Endometrial microvascular endothelial cells (primary cell): ENCODE results near the gene USF1. TPM values are rescaled to one million over a fixed set of nuclear protein-coding genes. Genes with fewer than 3 reads are reported as not detected.
"Not testable (repeated sequence)": the region's sequence is repeated elsewhere in the genome, so short reads cannot be mapped to it uniquely, and the experiment has no call there.

ENCODE experiments used
- in situ Hi-C: cut with HindIII; loops from 2 replicates; pipeline ENCODE4 v1.10.0; 2017; ENCODE audit warnings: low sequenced_read_pairs, low pct_unique_long_range_greater_than_20kb; ENCODE audit errors: inconsistent ontology term
- total RNA-seq: library from RNA; depleted of rRNA; stranded (reverse); fragments of >200 nt; gene quantifications from one replicate; pipeline ENCODE4 v1.2.3, GENCODE V29; 2015; ENCODE audit errors: inconsistent ontology term

Gene USF1
- total RNA-seq, 1 donor from 2014 or later, result 119 TPM

GRCh38 chr1:161026954-161027353 lies 18.8 kb downstream of the USF1 start:
- in situ Hi-C loops, result not testable (repeated sequence)

- in situ Hi-C loops, result not testable (repeated sequence)
Measured at GRCh38 chr1:161022432-161022831, 23.3 kb downstream of the USF1 start.

DNA sequence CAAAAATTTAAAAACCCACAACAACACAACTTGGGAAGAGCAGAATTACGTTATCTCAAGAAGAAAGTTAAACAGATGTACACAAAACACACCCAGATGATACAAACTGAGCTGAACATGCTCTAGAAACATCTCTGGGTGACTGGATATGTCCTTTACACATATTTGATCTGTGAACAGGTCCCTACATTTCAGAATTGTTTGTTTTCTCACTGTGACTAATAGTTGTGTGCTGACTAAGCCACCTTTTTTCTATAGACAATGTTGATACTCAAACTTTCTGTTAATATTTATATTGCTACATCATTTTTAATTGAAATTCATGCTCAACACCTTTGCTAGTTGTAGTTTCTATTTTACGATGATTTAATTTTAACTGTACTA lies 23.8 kb downstream of the USF1 start:
- in situ Hi-C loops, result no loop called here

DNA sequence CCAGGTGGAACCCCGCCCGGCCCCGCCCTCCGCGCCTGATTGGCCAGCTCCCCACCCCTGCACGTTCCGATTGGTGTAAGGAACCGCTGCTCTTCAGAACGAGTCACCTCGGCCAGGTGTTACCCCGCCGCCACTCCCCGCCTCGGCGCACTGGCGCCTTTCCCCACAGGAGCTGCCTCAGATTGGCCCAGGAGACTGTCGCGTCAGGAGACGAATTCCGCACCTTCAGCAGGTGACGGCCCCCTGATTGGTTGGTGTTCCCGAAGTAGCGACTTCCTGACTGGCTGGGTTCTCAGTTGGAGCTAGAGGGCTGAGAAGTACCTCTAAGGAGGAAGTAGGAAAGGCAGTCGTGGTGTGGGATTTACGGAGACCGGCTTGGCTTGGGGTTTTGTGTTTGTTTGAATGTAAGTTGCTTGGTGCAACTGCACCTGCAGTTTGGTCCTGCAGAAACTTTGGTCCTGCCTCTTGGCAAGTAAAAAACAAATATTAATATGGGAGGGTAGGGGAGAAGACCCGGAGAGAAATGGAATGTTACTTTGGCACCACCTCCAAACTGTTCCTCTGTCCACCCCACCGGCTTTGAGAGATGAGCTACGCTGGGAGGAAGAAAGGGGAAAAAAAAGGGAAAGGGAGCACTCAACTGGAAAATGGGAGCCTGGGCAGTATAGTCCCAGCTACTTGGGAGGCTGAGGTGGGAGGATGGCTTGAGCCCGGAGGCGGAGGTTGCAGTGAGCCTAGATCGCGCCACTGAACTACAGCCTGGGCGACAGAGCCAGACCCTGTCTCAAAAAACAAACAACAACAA lies 24.4 kb downstream of the USF1 start:
- in situ Hi-C loops, result no loop called here

DNA sequence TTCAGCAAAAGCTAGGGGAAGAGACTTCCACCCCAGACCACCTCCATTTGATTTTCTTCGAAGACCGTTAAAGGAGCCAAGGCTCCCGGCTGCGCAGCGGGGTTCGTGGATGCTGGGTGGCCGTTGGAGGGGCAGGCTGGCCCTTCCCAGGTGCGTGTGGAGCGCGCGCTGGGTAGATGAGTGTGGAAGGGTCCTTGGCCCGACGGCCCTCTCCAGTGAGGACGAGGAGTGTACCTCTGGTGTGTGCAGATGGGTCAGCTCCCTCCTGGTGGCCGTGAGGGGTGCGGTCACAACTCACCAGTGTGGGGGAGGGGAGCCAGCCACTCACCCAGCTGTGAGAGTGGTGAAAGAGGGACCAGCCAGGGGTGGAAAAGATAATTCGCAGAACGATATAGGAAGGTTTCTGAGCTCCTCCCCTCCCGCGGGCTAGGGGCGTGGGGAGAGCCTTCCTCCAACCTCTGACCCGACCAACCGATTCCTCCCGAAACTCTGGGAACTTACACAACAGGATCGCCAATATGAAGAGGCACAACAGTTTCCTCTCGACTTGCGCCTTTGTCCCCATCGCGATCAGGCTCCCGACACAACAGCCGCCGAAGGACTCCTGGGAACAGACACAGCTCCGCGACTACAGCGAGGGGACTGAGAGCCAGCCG lies 25.1 kb downstream of the USF1 start, which contains the start of gene F11R:
TSS of gene F11R (minus strand) at position 644 of the 656 bp plus-strand sequence. CDS start at position 565, 79 bp downstream.
- in situ Hi-C loops, result no loop called here

DNA sequence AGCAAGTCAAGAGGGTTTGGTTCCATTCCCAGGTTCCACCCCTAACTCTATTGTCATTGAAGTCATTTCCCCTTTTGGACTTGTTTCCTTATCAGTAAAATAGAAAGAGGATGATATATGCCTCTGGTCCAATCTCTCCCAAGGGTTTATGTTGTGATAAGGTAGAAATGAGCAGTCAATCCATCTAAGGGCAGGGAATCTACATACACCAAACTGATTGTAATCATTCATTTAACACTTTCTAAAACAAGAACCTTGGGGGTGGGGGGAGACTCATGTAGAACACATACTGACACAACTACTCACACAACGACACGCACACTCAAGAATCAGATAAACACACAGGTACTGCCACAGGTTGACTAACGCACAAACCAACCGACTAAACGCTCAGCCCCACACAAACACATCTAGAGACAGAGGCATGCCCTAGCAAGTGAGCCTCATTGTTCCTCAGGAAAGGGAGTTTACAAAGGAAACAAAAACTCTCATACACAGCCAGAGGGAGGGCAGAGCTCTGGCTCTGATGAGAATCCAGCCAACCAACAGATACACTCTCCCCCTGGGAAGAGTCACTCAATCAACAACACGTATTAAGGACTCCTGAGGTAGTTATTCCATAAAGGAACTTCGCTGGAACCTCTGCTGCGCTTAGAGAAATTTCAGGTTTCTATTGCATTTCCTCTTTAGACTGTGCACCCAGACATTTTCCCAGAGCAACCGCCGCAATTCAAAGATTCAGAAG lies 25.9 kb downstream of the USF1 start:
- in situ Hi-C loops, result no loop called here

- in situ Hi-C loops, result not testable (repeated sequence)
Measured at GRCh38 chr1:161019111-161019660, 26.6 kb downstream of the USF1 start.

GRCh38 chr1:161018631-161018930 lies 27.2 kb downstream of the USF1 start:
- in situ Hi-C loops, result no loop called here

DNA sequence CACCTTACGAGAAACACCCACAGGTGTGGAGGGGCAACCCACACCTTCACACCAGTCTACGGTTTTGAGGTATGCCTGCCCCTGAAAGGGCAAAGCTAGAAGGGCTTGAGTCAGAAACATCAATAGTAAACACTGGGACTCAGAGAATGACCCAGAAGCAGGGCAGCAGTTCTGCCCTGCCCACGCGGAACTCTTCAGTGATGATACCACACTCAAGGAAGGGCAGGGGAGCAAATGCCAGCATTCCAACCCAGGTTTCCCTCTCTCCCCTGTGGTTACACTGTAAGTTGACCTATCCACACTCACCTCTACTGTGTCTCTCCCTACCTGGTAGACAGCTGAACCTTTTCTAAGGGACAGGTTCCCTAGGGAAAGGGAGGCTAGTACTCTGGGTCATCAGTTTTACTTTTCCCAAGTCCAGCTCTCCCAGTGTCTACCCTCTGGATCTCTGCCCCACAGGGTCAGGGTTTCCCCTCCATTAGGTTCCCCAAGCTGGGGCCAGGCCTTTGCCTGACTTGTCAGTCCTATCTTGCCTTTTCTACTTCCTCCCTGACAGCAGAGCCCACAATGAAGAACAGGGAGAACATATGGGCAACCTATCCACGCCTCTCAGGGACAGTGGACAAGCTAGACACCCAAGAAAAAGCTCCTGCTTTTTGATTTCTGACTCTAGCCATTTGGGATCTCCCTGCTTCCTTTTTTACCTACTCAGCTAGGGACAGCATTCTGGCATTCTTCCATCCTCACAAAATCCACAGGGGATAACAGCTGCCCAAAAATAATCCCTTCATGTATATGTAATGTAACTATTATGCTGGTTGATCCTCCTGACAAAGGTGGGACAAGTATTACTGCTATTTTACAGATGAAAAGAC lies 27.8 kb downstream of the USF1 start:
- in situ Hi-C loops, result no loop called here

DNA sequence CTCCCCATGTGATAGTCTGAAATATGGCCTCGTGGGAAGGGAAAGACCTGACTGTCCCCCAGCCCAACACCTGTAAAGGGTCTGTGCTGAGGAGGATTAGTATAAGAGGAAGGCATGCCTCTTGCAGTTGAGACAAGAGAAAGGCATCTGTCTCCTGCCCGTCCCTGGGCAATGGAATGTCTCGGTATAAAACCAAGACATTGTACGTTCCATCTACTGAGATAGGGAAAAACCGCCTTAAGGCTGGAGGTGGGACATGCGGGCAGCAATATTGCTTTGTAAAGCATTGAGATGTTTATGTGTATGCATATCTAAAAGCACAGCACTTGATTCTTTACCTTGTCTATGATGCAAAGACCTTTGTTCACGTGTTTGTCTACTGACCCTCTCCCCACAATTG lies 28.6 kb downstream of the USF1 start:
- in situ Hi-C loops, result not testable (repeated sequence)

GRCh38 chr1:161016683-161017082 lies 29.1 kb downstream of the USF1 start:
- in situ Hi-C loops, result not testable (repeated sequence)

DNA sequence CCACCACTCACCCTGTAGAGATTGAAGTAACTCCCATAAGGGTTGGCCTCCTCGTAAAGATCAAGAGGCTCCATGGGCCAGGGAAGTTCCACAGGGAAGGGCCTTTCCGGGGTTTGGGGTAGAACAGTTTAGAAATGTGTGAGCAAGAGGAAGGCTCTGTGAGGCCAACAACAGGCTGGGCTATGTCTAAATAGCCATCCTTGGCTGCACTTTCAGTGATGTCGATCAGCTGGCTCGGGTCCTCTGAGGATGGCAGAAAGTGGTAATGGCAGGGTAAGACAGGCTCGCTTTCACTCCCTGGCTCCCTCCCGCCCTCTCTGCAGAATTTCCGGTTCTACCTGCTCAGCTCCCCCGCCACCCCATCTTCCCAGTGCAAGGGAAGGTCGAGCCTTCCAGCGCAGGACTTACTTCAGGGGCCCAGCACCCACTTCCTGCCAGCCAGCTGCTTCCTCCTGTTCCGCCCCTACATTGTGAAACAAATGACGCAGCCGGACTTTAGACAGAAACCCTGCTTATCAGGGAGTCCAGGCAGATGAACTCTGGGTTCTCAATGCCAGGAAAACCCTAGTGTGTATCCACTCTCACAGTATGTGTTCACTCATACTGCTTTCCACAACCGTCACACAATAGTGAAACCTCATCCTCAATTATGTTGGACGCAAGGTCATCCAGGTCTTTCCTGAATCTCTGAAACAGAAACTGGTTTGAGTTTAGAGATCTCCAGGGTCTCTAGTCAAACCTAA lies 32.1 kb downstream of the USF1 start:
- in situ Hi-C loops, result no loop called here

- in situ Hi-C loops, result no loop called here
Measured at GRCh38 chr1:161013131-161013487, 32.7 kb downstream of the USF1 start.

GRCh38 chr1:161012420-161012819 lies 33.4 kb downstream of the USF1 start:
- in situ Hi-C loops, result no loop called here

GRCh38 chr1:161009602-161010211 lies 36.1 kb downstream of the USF1 start:
- in situ Hi-C loops, result no loop called here

DNA sequence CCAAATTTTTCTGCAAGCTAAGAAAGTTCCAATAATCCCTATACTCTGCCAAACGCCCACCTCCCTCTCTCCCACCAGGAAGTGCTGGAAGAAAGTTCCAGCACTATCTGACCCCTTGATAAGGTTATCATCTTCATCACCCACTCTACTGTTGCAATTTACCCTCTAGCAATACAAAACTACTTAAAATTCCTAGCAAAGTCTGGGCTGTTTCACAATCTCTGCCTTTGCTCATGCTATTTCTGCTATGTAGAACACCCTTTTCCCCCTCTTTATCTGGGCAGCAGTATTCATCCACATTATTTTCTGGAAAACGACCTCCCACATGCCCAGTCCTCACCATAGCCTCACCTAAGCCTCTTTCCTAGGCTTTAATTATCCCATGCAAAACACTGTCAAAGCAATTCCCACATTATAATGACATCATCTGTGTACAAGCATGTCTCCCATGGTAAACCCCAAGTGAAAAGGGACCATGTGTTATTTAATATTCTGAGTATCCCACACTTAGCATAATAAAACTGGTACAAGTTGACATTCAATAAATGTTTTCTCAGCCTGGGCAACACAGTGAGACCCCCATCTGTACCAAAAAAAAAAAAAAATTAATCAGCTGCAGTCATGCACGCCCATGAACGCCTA lies 36.8 kb downstream of the USF1 start:
- in situ Hi-C loops, result no loop called here

DNA sequence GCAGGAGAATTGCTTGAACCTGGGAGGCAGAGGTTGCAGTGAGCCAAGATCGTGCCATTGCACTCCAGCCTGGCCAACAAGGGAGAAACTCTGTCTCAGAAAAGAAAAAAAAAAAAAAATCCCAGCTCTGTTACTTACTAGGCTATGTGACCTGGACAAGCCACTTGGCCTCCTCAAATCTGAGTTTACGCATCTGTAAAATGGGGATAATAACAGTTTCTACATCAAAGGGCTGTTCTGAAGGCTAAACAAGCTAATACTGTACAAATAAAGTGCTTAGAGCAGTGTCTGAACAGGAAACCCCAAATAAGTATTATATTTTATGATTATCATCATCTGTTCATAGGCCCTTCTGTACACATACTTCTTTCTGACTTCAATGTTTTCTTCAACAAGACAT lies 38.4 kb downstream of the USF1 start:
- in situ Hi-C loops, result no loop called here
